H1 (cell line): ENCODE results near the gene MOB3C. TPM values are rescaled to one million over a fixed set of nuclear protein-coding genes. Genes with fewer than 3 reads are reported as not detected.

ENCODE experiments used
- CTCF ChIA-PET: fragments of 300-600 bp; sonication (Branson Sonifier 250); formaldehyde crosslinking; loops from one replicate; lab custom pipeline; 2021; ENCODE audit not compliant: partially characterized antibody; lab: Charles Lee
- POLR2A ChIA-PET: fragments of 300-600 bp; sonication (Branson Sonifier 250); formaldehyde crosslinking; loops from one replicate; lab custom pipeline; 2021; ENCODE audit warnings: inconsistent platforms; ENCODE audit not compliant: partially characterized antibody; lab: Charles Lee
- DNase-seq, 2 experiments: peaks; one replicate each; pipeline versions ENCODE4 v3.0.0 to v3.0.0-alpha.2; 2010 to 2022; ENCODE audit warnings: low spot score in 2 of 2, low read depth in 1 of 2, mixed read lengths in 1 of 2
- FAIRE-seq: peaks from 2 replicates; lab custom pipeline; 2011; peaks lifted over from hg19 to GRCh38; lab: Jason Lieb, UNC
- H2AFZ ChIP-seq: 2 replicates; pipeline ENCODE4 v1.8.1; 2012; ENCODE audit warnings: low read length, inconsistent platforms
- H2AK5ac ChIP-seq: 2 replicates; pipeline ENCODE4 v1.6.1; 2013; ENCODE audit warnings: low read depth, low read length
- H2BK120ac ChIP-seq: replicated peaks from 2 replicates; pipeline ENCODE3; 2013; ENCODE audit warnings: low read depth, low read length, inconsistent platforms
- H2BK12ac ChIP-seq: 2 replicates; pipeline ENCODE4 v1.6.1; 2013; ENCODE audit warnings: low read depth, low read length
- H2BK15ac ChIP-seq: 2 replicates; pipeline ENCODE4 v1.6.1; 2013; ENCODE audit warnings: low read length
- H2BK20ac ChIP-seq: 2 replicates; pipeline ENCODE4 v1.6.1; 2013; ENCODE audit warnings: low read length
- H2BK5ac ChIP-seq: 2 replicates; pipeline ENCODE4 v1.6.1; 2013; ENCODE audit warnings: low read depth, low read length
- H3K14ac ChIP-seq: 2 replicates; pipeline ENCODE4 v1.6.1; 2013; ENCODE audit warnings: inconsistent platforms; ENCODE audit not compliant: insufficient read length
- H3K18ac ChIP-seq: 2 replicates; pipeline ENCODE4 v1.6.1; 2013; ENCODE audit warnings: low read length; ENCODE audit errors: extremely low read depth
- H3K23ac ChIP-seq: 2 replicates; pipeline ENCODE4 v1.6.1; 2013; ENCODE audit warnings: inconsistent platforms; ENCODE audit not compliant: insufficient read length
- H3K23me2 ChIP-seq: 2 replicates; pipeline ENCODE4 v1.6.1; 2013; ENCODE audit warnings: low read depth, low read length
- H3K27ac ChIP-seq: 2 replicates; pipeline ENCODE4 v1.6.1; 2011; ENCODE audit warnings: low read depth, low read length, inconsistent platforms
- H3K27me3 ChIP-seq, 4 experiments: replicated peaks in 1 of 4; 1 replicate in 1 of 4; 2 replicates in 3 of 4; pipeline versions ENCODE4 v1.6.1 to v1.8.1; 2011 to 2013; ENCODE audit warnings: low read length in 3 of 4, mild to moderate bottlenecking in 3 of 4, inconsistent platforms in 2 of 4, mixed read lengths in 2 of 4, moderate library complexity in 1 of 4; ENCODE audit not compliant: control insufficient read depth in 3 of 4, insufficient read depth in 3 of 4; ENCODE audit errors: extremely low read depth in 1 of 4
- H3K36me3 ChIP-seq, 4 experiments: 2 replicates each; pipeline versions ENCODE4 v1.6.1 to v1.8.1; 2011 to 2013; ENCODE audit warnings: mild to moderate bottlenecking in 4 of 4, low read length in 3 of 4, moderate library complexity in 2 of 4, control low read depth in 1 of 4, inconsistent platforms in 1 of 4; ENCODE audit not compliant: insufficient read depth in 4 of 4, control insufficient read depth in 2 of 4
- H3K4ac ChIP-seq: replicated peaks from 2 replicates; pipeline ENCODE3; 2013; ENCODE audit warnings: low read length, low read depth, mixed read lengths, inconsistent platforms; ENCODE audit not compliant: insufficient read length
- H3K4me1 ChIP-seq, 4 experiments: replicated peaks in 1 of 4; 1 replicate in 1 of 4; 2 replicates in 3 of 4; pipeline versions ENCODE4 v1.6.1 to v1.8.1; 2011 to 2013; ENCODE audit warnings: low read length in 3 of 4, inconsistent platforms in 2 of 4, mixed read lengths in 1 of 4; ENCODE audit not compliant: insufficient read depth in 4 of 4, control insufficient read depth in 3 of 4
- H3K4me2 ChIP-seq, 2 experiments: 2 replicates each; pipeline versions ENCODE4 v1.6.1 to v1.8.1; 2011 to 2013; ENCODE audit warnings: low read depth in 2 of 2, low read length in 2 of 2, control low read depth in 1 of 2, inconsistent platforms in 1 of 2, mild to moderate bottlenecking in 1 of 2; ENCODE audit not compliant: insufficient read depth in 1 of 2
- H3K4me3 ChIP-seq, 4 experiments: fragments of 200-600, 300-600 bp in 1 of 4; sonication (generic), shearing (Covaris generic), sonication (Bioruptor Twin) in 1 of 4; 2 replicates each; pipeline versions ENCODE4 v1.5.1 to v1.8.1; 2011 to 2016; ENCODE audit warnings: low read length in 4 of 4, low read depth in 3 of 4, control low read depth in 2 of 4, inconsistent platforms in 2 of 4, mild to moderate bottlenecking in 2 of 4, mixed read lengths in 1 of 4, moderate library complexity in 1 of 4; ENCODE audit not compliant: insufficient read depth in 2 of 4; ENCODE audit errors: extremely low read depth in 1 of 4
- H3K56ac ChIP-seq: replicated peaks from 2 replicates; pipeline ENCODE3; 2013; ENCODE audit warnings: low read depth, mild to moderate bottlenecking, mixed read lengths, low read length, inconsistent platforms; ENCODE audit not compliant: insufficient read length
- H3K79me1 ChIP-seq: 2 replicates; pipeline ENCODE4 v1.6.1; 2013; ENCODE audit warnings: low read depth, low read length, control low read depth
- H3K79me2 ChIP-seq, 2 experiments: 2 replicates each; pipeline versions ENCODE4 v1.6.1 to v1.8.1; 2012 to 2013; ENCODE audit warnings: low read length in 2 of 2, mild to moderate bottlenecking in 2 of 2, inconsistent platforms in 1 of 2; ENCODE audit not compliant: insufficient read depth in 2 of 2, control insufficient read depth in 1 of 2
- H3K9ac ChIP-seq, 4 experiments: replicated peaks in 1 of 4; 1 replicate in 1 of 4; 2 replicates in 3 of 4; pipeline versions ENCODE4 v1.6.1 to v1.8.1; 2011 to 2013; ENCODE audit warnings: low read depth in 3 of 4, low read length in 3 of 4, control low read depth in 2 of 4, mild to moderate bottlenecking in 2 of 4, moderate library complexity in 2 of 4, inconsistent platforms in 1 of 4; ENCODE audit errors: extremely low read depth in 1 of 4
- H3K9me3 ChIP-seq, 2 experiments: 2 replicates each; pipeline versions ENCODE4 v1.6.1 to v1.8.1; 2012 to 2013; ENCODE audit warnings: mild to moderate bottlenecking in 2 of 2, moderate library complexity in 2 of 2, control low read depth in 1 of 2, inconsistent platforms in 1 of 2, low read depth in 1 of 2, low read length in 1 of 2, mixed read lengths in 1 of 2; ENCODE audit not compliant: insufficient read depth in 2 of 2
- H4K20me1 ChIP-seq, 2 experiments: replicated peaks in 1 of 2; 2 replicates each; pipeline versions ENCODE3 to v1.8.1; 2011 to 2013; ENCODE audit warnings: inconsistent platforms in 2 of 2, low read length in 2 of 2, mild to moderate bottlenecking in 1 of 2; ENCODE audit not compliant: insufficient read depth in 2 of 2, control insufficient read depth in 1 of 2
- H4K5ac ChIP-seq: 2 replicates; pipeline ENCODE4 v1.6.1; 2013; ENCODE audit warnings: low read length, low read depth, mixed read lengths, inconsistent platforms; ENCODE audit not compliant: insufficient read length
- H4K8ac ChIP-seq: 2 replicates; pipeline ENCODE4 v1.8.0; 2013; ENCODE audit warnings: mild to moderate bottlenecking, moderate library complexity, low read length, inconsistent platforms; ENCODE audit not compliant: insufficient read depth; ENCODE audit errors: extremely low read depth
- H4K91ac ChIP-seq: replicated peaks from 2 replicates; pipeline ENCODE3; 2013; ENCODE audit warnings: low read length, mixed read lengths, inconsistent platforms; ENCODE audit not compliant: insufficient read length
- CBX8 ChIP-seq: fragments of 300-800, 300-1000 bp; sonication (generic); IDR thresholded peaks from 2 replicates; pipeline ENCODE4 v1.7.1; 2016; ENCODE audit warnings: low read depth, low read length, borderline replicate concordance
- CTBP2 ChIP-seq: IDR thresholded peaks from 2 replicates; pipeline ENCODE4 v1.7.0; 2011; ENCODE audit warnings: borderline replicate concordance, mild to moderate bottlenecking, moderate library complexity, mixed read lengths, low read length; ENCODE audit not compliant: insufficient read depth, insufficient read length
- EGR1 ChIP-seq: IDR thresholded peaks from 2 replicates; pipeline ENCODE4 v1.6.1; 2011; ENCODE audit warnings: low read depth, low read length, borderline replicate concordance
- GTF2F1 ChIP-seq: IDR thresholded peaks from 2 replicates; pipeline ENCODE4 v1.6.1; 2012; ENCODE audit warnings: low read depth, low read length, improper control_type of control experiment, borderline replicate concordance
- PHF8 ChIP-seq: fragments of 200-600 bp; sonication (generic); conservative IDR thresholded peaks from 2 replicates; pipeline ENCODE4 v1.7.1; 2012; ENCODE audit warnings: low read depth, mild to moderate bottlenecking, inconsistent platforms, low read length, moderate library complexity
- POLR2A ChIP-seq, 2 experiments: IDR thresholded peaks; 1 replicate in 1 of 2; 2 replicates in 1 of 2; pipeline ENCODE4 v1.6.1; 2011; ENCODE audit warnings: low read depth in 2 of 2, low read length in 2 of 2, mild to moderate bottlenecking in 2 of 2; ENCODE audit errors: control extremely low read depth in 1 of 2
- SP1 ChIP-seq: IDR thresholded peaks from 2 replicates; pipeline ENCODE4 v1.6.1; 2011; ENCODE audit warnings: low read depth, low read length
- WGBS, 2 experiments: shearing (Covaris generic) in 1 of 2; methylation state at CpG; one replicate each; pipeline versions ENCODE4 v1.1.6 to v1.1.7; 2013 to 2015; ENCODE audit warnings: low lambda C conversion rate in 2 of 2, mixed read lengths in 2 of 2, inconsistent platforms in 1 of 2, low coverage in 1 of 2, missing lambda C conversion rate in 1 of 2; ENCODE audit not compliant: insufficient replicate concordance in 2 of 2, insufficient coverage in 1 of 2, insufficient read length in 1 of 2; ENCODE audit errors: extremely low coverage in 1 of 2, missing lambda C conversion rate in 1 of 2; 5-methylcytosine and 5-hydroxymethylcytosine counted together
- polyA plus RNA-seq, 7 experiments: library from polyadenylated mRNA; depleted of rRNA in 3 of 7; stranded (reverse) in 5 of 7; unstranded in 2 of 7; fragments of >200 nt in 5 of 7; fragments of 200-250 nt in 2 of 7; gene quantifications; 1 replicate in 5 of 7; 2 replicates in 1 of 7; 4 replicates in 1 of 7; pipeline versions ENCODE4 v1.2.1 to v1.2.3, GENCODE V29; 2011 to 2013; ENCODE audit warnings: missing spikeins in 2 of 7, mixed read lengths in 2 of 7
- total RNA-seq: library from RNA; stranded (reverse); fragmentation: NEBNext Ultra II Directional; extraction: Animal tissue kit (Norgen Biotek cat#: 25700); gene quantifications from 2 replicates; pipeline ENCODE4 v1.2.1, GENCODE V29; 2021

The MOB3C gene
- total and polyA plus RNA-seq, 2 of the 8 experiments (the other 6 are each of a cell fraction or from before 2014, with no cell fraction given) = 5.8 to 6.6 TPM

DNA sequence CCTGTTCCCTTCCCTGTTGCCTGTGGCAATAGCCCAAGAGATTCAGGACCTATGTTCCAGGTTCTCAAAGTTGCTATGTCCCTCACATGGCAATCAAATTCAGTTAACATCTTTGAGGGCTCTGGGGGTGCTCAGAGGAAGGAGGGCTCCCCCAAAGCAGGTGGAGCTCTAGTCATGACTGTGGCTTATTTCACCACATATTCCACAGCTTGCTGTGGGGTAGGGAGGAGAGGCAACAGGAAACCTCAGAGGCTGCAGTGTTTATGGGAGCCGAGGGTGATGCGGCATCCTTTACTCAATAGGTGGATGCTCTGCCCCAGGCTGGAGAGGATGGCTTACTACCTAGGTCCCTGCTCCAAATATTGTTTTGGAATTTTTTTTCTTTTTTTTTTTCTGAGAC, 11.4 kb downstream of the MOB3C start:
- Histone ChIP-seq H2BK12ac (no peak overlapping the region), H2AFZ (no peak overlapping the region), H2BK15ac (peak overlapping the region; percentile 89; the same call in 1 of the 2 replicates), H2BK120ac (no peak overlapping the region), H3K14ac (no peak overlapping the region), H4K8ac (no peak overlapping the region), H4K91ac (no peak overlapping the region), H3K4me3 (peak overlapping the region in 1 of 4 experiments; percentile 70; a peak in 1 of 8 replicates), H3K9me3 (no peaks in the 10 kb centered on the region), H4K5ac (no peak overlapping the region), H3K23me2 (peaks cover 6% of the 10 kb centered on the region; the same call in 1 of the 2 replicates), H3K36me3 (no peaks in the 10 kb centered on the region; a peak in 1 of 8 replicates), H2AK5ac (no peak overlapping the region), H3K27me3 (0 out of 7 replicates have a peak, but pooled peaks cover 0 to 2% (median 0%) of the 10 kb centered on the region in 4 experiments), H3K9ac (no peak overlapping the region), H3K79me2 (no peaks in the 10 kb centered on the region), H2BK20ac (no peak overlapping the region), H3K4me1 (peaks cover 0 to 8% (median 3%) of the 10 kb centered on the region in 4 experiments; a peak in 4 of 7 replicates), H3K27ac (no peak overlapping the region), H4K20me1 (peaks cover 0 to 3% of the 10 kb centered on the region in 2 experiments), H3K4ac (no peak overlapping the region), H3K79me1 (peaks cover 3% of the 10 kb centered on the region; the same call in 1 of the 2 replicates), H3K18ac (no peak overlapping the region), H2BK5ac (no peak overlapping the region), H3K23ac (no peak overlapping the region), H3K4me2 (peak overlapping the region in 1 of 2 experiments; percentile 90; a peak in 1 of 4 replicates), H3K56ac (no peak overlapping the region)
- TF ChIP-seq GTF2F1 = no peak
- TF ChIP-seq PHF8 = no peak
- no peak for TF ChIP-seq SP1
- no peak for TF ChIP-seq CTBP2
- TF ChIP-seq EGR1 = no peak
- TF ChIP-seq CBX8 = no peak
- TF ChIP-seq POLR2A (IDR thresholded peaks at IDR 0.05; ENCODE audit: control extremely low read depth in 1 of 2, low read depth in 2 of 2, low read length in 2 of 2) = no peak
- ChIA-PET POLR2A (interaction anchor here (1.4 to 2.3 kb wide), 5 partner anchors 9 to 63 kb away, joined by 4 to 15 read pairs (median 7); partner anchors contain the start of genes ATPAF1 and MOB3C), CTCF (interaction anchor here (1.7 to 10.7 kb wide), 6 partner anchors 14 to 128 kb away, joined by 4 to 126 read pairs (median 32); partner anchors contain the start of gene MOB3C)
- FAIRE-seq (no peak), DNase-seq (no peak)
- WGBS, 2 experiments = 96% methylated on average over 2 of the region's 2 CpGs; no CpG with 5 or more reads in 1 of the 2 experiments
